Neural cell (in vitro differentiated cells): ENCODE results near the gene DPYSL4. TPM values are rescaled to one million over a fixed set of nuclear protein-coding genes. Genes with fewer than 3 reads are reported as not detected.

Experiments used
- H2AFZ ChIP-seq: fragments of 200-600, 300-800 bp; sonication (generic), shearing (Covaris generic); 2 replicates; pipeline ENCODE4 v1.6.0; 2014; ENCODE audit warnings: low read depth, mild to moderate bottlenecking, antibody characterized with exemption, low read length, moderate library complexity
- H3F3A ChIP-seq: fragments of 200-600 bp; shearing (Covaris generic); 2 replicates; pipeline ENCODE4 v1.6.1; 2016; ENCODE audit warnings: mild to moderate bottlenecking, moderate library complexity, mixed read lengths, antibody characterized with exemption, low read length; ENCODE audit not compliant: insufficient read depth, poor library complexity, severe bottlenecking
- H3K27ac ChIP-seq: fragments of 200-600, 300-800 bp; sonication (generic), shearing (Covaris generic); 2 replicates; pipeline ENCODE4 v1.5.1; 2014; ENCODE audit warnings: mild to moderate bottlenecking, low read length, moderate library complexity
- H3K27me3 ChIP-seq: fragments of 300-800, 200-600 bp; sonication (generic), shearing (Covaris generic); 2 replicates; pipeline ENCODE4 v1.6.0; 2014; ENCODE audit warnings: mild to moderate bottlenecking, low read depth, low read length, moderate library complexity; ENCODE audit not compliant: insufficient read depth
- H3K36me3 ChIP-seq: fragments of 300-800, 200-600 bp; sonication (generic), shearing (Covaris generic); 2 replicates; pipeline ENCODE4 v1.5.1; 2014; ENCODE audit warnings: mild to moderate bottlenecking, antibody characterized with exemption, low read length, moderate library complexity; ENCODE audit not compliant: insufficient read depth
- H3K4me2 ChIP-seq: fragments of 300-800, 200-600 bp; sonication (generic), shearing (Covaris generic); 2 replicates; pipeline ENCODE4 v1.6.0; 2014; ENCODE audit warnings: mild to moderate bottlenecking, low read length
- H3K4me3 ChIP-seq: fragments of 300-800, 200-600 bp; sonication (generic), shearing (Covaris generic); 2 replicates; pipeline ENCODE4 v1.5.1; 2014; ENCODE audit warnings: mild to moderate bottlenecking, low read length, moderate library complexity
- H3K79me2 ChIP-seq: fragments of 200-600 bp; shearing (Covaris generic); replicated peaks from 2 replicates; pipeline ENCODE4 v1.6.0; 2014; ENCODE audit warnings: mild to moderate bottlenecking, low read length, moderate library complexity; ENCODE audit not compliant: insufficient read depth
- H3K9ac ChIP-seq: fragments of 300-800, 200-600 bp; sonication (generic), shearing (Covaris generic); 2 replicates; pipeline ENCODE4 v1.6.1; 2016; ENCODE audit warnings: mild to moderate bottlenecking, low read length, mixed read lengths
- H3K9me2 ChIP-seq: fragments of 200-600 bp; shearing (Covaris generic); 2 replicates; pipeline ENCODE4 v1.6.1; 2016; ENCODE audit warnings: mild to moderate bottlenecking, low read length, mixed read lengths; ENCODE audit not compliant: insufficient read depth
- H3K9me3 ChIP-seq: fragments of 200-600, 300-800 bp; sonication (generic), shearing (Covaris generic); 2 replicates; pipeline ENCODE4 v1.6.1; 2016; ENCODE audit warnings: mild to moderate bottlenecking, mixed run types, low read length, moderate library complexity, mixed read lengths
- H4K20me1 ChIP-seq: fragments of 200-600 bp; shearing (Covaris generic); 2 replicates; pipeline ENCODE4 v1.6.1; 2016; ENCODE audit warnings: mild to moderate bottlenecking, mixed run types; ENCODE audit not compliant: insufficient read depth
- CTCF ChIP-seq: fragments of 450-650 bp; IDR thresholded peaks from 2 replicates; pipeline ENCODE4 v1.5.1; 2014; ENCODE audit warnings: antibody characterized with exemption, mild to moderate bottlenecking, moderate library complexity; ENCODE audit not compliant: poor library complexity, severe bottlenecking
- EP300 ChIP-seq: fragments of 450-650 bp; conservative IDR thresholded peaks from 2 replicates; pipeline ENCODE4 v1.6.1; 2014; ENCODE audit warnings: antibody characterized with exemption, mild to moderate bottlenecking, moderate library complexity; ENCODE audit not compliant: poor library complexity, severe bottlenecking
- EZH2 ChIP-seq: fragments of 200-600, 300-800 bp; shearing (Covaris generic), sonication (generic); IDR thresholded peaks from 2 replicates; pipeline ENCODE4 v1.6.1; 2014; ENCODE audit warnings: antibody characterized with exemption, low read length, borderline replicate concordance, mild to moderate bottlenecking; ENCODE audit not compliant: insufficient read depth, poor library complexity, severe bottlenecking
- MXI1 ChIP-seq: fragments of 450-650 bp; conservative IDR thresholded peaks from 2 replicates; pipeline ENCODE4 v1.6.1; 2014; ENCODE audit warnings: antibody characterized with exemption, mild to moderate bottlenecking; ENCODE audit not compliant: poor library complexity, severe bottlenecking
- POLR2AphosphoS5 ChIP-seq: IDR thresholded peaks from 2 replicates; pipeline ENCODE4 v1.6.1; 2012
- RAD21 ChIP-seq: fragments of 450-650 bp; conservative IDR thresholded peaks from 2 replicates; pipeline ENCODE4 v1.6.1; 2014; ENCODE audit warnings: antibody characterized with exemption, mild to moderate bottlenecking, moderate library complexity
- SMC3 ChIP-seq: fragments of 450-650 bp; conservative IDR thresholded peaks from 2 replicates; pipeline ENCODE4 v1.6.1; 2014; ENCODE audit warnings: antibody characterized with exemption, mild to moderate bottlenecking, moderate library complexity; ENCODE audit not compliant: poor library complexity
- TAF1 ChIP-seq: IDR thresholded peaks from 2 replicates; pipeline ENCODE4 v1.6.1; 2012; ENCODE audit warnings: low read depth
- polyA plus RNA-seq: library from polyadenylated mRNA; depleted of rRNA; stranded (reverse); fragments of >200 nt; gene quantifications from 2 replicates; pipeline ENCODE4 v1.2.3, GENCODE V29; 2014
- TF ChIP-seq, protein P1 (sequence below): IDR thresholded peaks from 2 replicates; pipeline ENCODE4 v1.6.1; 2012; ENCODE audit warnings: borderline replicate concordance

Gene DPYSL4
- polyA plus RNA-seq, 1 donor from 2014 or later: 116 TPM

DNA sequence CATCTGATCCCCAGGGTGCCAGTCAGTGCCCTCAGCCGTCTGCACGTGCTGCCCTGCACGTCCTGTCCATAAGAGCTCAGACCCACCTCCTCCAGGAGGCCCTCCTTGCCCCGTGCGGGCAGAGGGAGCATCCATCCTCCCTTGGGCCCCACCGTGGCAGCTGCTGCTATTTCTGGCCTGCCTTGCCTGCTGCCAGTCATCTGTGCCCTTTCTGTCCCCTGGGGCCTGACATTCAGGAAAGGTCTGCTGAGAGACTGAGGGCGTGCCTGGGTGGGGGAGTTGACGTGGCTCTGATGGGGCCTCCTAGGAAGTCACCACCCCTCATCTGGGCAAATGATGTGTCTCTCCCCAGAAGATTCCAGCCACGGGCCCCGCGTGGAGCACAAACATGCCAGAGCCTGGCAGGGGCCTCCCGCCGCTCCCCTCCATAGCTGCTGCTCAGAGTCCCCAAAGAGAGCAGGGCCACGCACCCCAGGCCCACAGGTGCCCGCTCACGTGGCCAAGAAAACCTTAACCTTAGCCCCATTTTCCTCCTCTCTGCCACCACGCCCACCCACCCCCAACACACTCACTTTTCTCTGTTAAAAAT, 21.8 kb downstream of the DPYSL4 start:
- Histone ChIP-seq H3K9me3 (peaks cover 6% of the 10 kb centered on the region), H3K4me2 (no peak overlapping the region), H3K27me3 (no peaks in the 10 kb centered on the region), H3K27ac (no peak overlapping the region), H3K9ac (no peak overlapping the region), H3K9me2 (no peaks in the 10 kb centered on the region), H3K4me3 (no peak overlapping the region), H4K20me1 (no peaks in the 10 kb centered on the region), H2AFZ (no peak overlapping the region), H3K79me2 (no peaks in the 10 kb centered on the region), H3K36me3 (no peaks in the 10 kb centered on the region), H3F3A (no peaks in the 10 kb centered on the region)
- TF ChIP-seq EP300 (no peak), SMC3 (no peak), EZH2 (no peak), TAF1 (no peak), CTCF (no peak), RAD21 (no peak), POLR2AphosphoS5 (no peak), MXI1 (no peak)
- TF ChIP-seq, protein P1, sequence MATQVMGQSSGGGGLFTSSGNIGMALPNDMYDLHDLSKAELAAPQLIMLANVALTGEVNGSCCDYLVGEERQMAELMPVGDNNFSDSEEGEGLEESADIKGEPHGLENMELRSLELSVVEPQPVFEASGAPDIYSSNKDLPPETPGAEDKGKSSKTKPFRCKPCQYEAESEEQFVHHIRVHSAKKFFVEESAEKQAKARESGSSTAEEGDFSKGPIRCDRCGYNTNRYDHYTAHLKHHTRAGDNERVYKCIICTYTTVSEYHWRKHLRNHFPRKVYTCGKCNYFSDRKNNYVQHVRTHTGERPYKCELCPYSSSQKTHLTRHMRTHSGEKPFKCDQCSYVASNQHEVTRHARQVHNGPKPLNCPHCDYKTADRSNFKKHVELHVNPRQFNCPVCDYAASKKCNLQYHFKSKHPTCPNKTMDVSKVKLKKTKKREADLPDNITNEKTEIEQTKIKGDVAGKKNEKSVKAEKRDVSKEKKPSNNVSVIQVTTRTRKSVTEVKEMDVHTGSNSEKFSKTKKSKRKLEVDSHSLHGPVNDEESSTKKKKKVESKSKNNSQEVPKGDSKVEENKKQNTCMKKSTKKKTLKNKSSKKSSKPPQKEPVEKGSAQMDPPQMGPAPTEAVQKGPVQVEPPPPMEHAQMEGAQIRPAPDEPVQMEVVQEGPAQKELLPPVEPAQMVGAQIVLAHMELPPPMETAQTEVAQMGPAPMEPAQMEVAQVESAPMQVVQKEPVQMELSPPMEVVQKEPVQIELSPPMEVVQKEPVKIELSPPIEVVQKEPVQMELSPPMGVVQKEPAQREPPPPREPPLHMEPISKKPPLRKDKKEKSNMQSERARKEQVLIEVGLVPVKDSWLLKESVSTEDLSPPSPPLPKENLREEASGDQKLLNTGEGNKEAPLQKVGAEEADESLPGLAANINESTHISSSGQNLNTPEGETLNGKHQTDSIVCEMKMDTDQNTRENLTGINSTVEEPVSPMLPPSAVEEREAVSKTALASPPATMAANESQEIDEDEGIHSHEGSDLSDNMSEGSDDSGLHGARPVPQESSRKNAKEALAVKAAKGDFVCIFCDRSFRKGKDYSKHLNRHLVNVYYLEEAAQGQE: no peak

DNA sequence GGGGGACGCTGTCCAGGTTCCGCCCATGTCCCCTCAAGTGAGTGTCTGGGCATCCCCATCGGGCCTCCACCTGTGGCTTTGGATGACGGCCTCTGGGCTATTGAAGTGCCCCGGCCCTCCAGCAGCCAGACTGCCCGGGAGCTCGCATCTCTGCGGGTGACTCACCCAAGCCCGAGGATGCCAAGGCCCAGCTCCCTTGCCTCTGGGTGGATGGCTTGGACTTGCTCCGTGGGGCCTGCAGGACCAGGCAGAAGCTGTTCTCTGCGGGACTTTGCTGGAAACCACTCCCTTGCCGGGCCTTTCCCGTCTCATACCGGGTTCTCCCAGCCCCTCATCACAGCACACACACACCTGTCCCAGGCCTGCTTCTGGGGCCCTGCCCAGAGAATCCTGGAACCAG, 22.4 kb downstream of the DPYSL4 start:
- Histone ChIP-seq H2AFZ (no peak overlapping the region), H3K36me3 (no peaks in the 10 kb centered on the region), H3K79me2 (no peaks in the 10 kb centered on the region), H3F3A (no peaks in the 10 kb centered on the region), H3K27ac (no peak overlapping the region), H4K20me1 (no peaks in the 10 kb centered on the region), H3K4me3 (no peak overlapping the region), H3K4me2 (no peak overlapping the region), H3K9me2 (no peaks in the 10 kb centered on the region), H3K9me3 (peaks cover 8% of the 10 kb centered on the region), H3K9ac (no peak overlapping the region), H3K27me3 (no peaks in the 10 kb centered on the region)
- no peak for TF ChIP-seq RAD21

DNA sequence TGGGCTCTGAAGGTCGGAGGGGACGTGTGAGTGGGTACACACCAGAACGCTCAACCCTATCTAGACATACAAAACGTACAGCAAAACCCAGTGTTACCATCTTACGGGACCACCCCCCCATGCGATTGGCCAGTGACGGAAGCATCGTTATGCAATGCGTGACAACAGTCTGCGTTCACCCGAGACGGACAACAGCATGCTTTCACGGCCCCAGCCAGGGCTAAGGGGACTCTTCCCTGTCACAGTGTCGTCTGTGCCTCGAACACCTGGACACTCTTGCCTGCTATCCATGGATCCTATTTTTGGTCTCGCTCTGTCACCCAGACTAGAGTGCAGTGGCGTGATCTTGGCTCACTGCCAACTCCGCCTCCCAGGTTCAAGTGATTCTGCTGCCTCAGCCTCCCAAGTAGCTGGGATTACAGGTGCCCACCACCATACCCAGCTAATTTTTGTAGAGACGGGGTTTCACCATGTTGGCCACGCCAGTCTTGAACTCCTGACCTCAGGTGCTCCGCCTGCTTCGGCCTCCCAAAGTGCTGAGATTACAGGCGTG, 23.3 kb downstream of the DPYSL4 start:
- Histone ChIP-seq H4K20me1 (no peaks in the 10 kb centered on the region), H3K9ac (no peak overlapping the region), H2AFZ (no peak overlapping the region), H3K4me2 (no peak overlapping the region), H3K9me2 (no peaks in the 10 kb centered on the region), H3F3A (no peaks in the 10 kb centered on the region), H3K27me3 (no peaks in the 10 kb centered on the region), H3K9me3 (peaks cover 8% of the 10 kb centered on the region), H3K79me2 (no peaks in the 10 kb centered on the region), H3K27ac (no peak overlapping the region), H3K4me3 (no peak overlapping the region), H3K36me3 (no peaks in the 10 kb centered on the region)
- TF ChIP-seq MXI1 (no peak), EP300 (no peak), TAF1 (no peak), POLR2AphosphoS5 (no peak), CTCF (no peak), RAD21 (no peak), SMC3 (no peak), EZH2 (no peak)
- TF ChIP-seq, protein P1: no peak
